K562 (cell line): ENCODE measurements around the gene PGBD1. TPM values are rescaled to one million over a fixed set of nuclear protein-coding genes. Genes with fewer than 3 reads are reported as not detected.

Source experiments
- ADNP ChIP-seq: fragments of 200-800 bp; sonication (Bioruptor generic); IDR thresholded peaks from 2 replicates; pipeline ENCODE4 v1.6.1; 2016; ENCODE audit warnings: missing genetic modification characterization, missing compliant biosample characterization
- BMI1 ChIP-seq: fragments of 150-350 bp; IDR thresholded peaks from 2 replicates; pipeline ENCODE4 v1.6.1; 2014; ENCODE audit warnings: low read length
- CCAR2 ChIP-seq: fragments of 200-400 bp; formaldehyde crosslinking; IDR thresholded peaks from 2 replicates; pipeline ENCODE4 v1.6.1; 2017; ENCODE audit warnings: mild to moderate bottlenecking, low read depth, low read length
- E2F5 ChIP-seq: sonication (generic); formaldehyde crosslinking; IDR thresholded peaks from 2 replicates; pipeline ENCODE4 v1.8.0; 2022; ENCODE audit warnings: mild to moderate bottlenecking, missing genetic modification reagents
- ETV1 ChIP-seq: fragments of 450-650 bp; conservative IDR thresholded peaks from 2 replicates; pipeline ENCODE4 v1.6.1; 2016; ENCODE audit warnings: missing genetic modification characterization, control low read depth, low read depth, missing compliant biosample characterization
- ETV5 ChIP-seq: sonication (generic); formaldehyde crosslinking; IDR thresholded peaks from 2 replicates; pipeline ENCODE4 v1.4.0; 2020; ENCODE audit warnings: low read depth, mild to moderate bottlenecking, missing genetic modification reagents
- HDAC3 ChIP-seq: fragments of 450-650 bp; IDR thresholded peaks from 2 replicates; pipeline ENCODE4 v1.6.1; 2018; ENCODE audit warnings: borderline replicate concordance, mild to moderate bottlenecking, moderate library complexity; ENCODE audit not compliant: partially characterized antibody
- HMG20A ChIP-seq: fragments of 450-650 bp; formaldehyde crosslinking; conservative IDR thresholded peaks from 2 replicates; pipeline ENCODE4 v1.4.0; 2020; ENCODE audit warnings: mild to moderate bottlenecking, mixed read lengths
- RFX1 ChIP-seq: fragments of 450-650 bp; IDR thresholded peaks from 2 replicates; pipeline ENCODE4 v1.6.1; 2016; ENCODE audit warnings: mild to moderate bottlenecking, moderate library complexity
- SIX5 ChIP-seq, 2 experiments: IDR thresholded peaks; 2 replicates each; pipeline ENCODE4 v1.6.1; 2011; ENCODE audit warnings: low read length in 2 of 2, borderline replicate concordance in 1 of 2, low read depth in 1 of 2, mild to moderate bottlenecking in 1 of 2, moderate library complexity in 1 of 2; ENCODE audit not compliant: insufficient read depth in 1 of 2
- TARDBP ChIP-seq: fragments of 450-650 bp; IDR thresholded peaks from 2 replicates; pipeline ENCODE4 v1.6.1; 2016
- ZBTB2 ChIP-seq: fragments of 450-650 bp; IDR thresholded peaks from 2 replicates; pipeline ENCODE4 v1.6.1; 2016; ENCODE audit warnings: antibody characterized with exemption
- ZBTB8A ChIP-seq: fragments of 450-650 bp; IDR thresholded peaks from 2 replicates; pipeline ENCODE4 v1.6.1; 2018; ENCODE audit warnings: mild to moderate bottlenecking, moderate library complexity; ENCODE audit not compliant: partially characterized antibody
- ZNF197 ChIP-seq: fragments of 200-800 bp; sonication (Bioruptor generic); IDR thresholded peaks from 2 replicates; pipeline ENCODE4 v1.6.1; 2016; ENCODE audit warnings: low read depth, missing genetic modification characterization, missing compliant biosample characterization
- ZNF354B ChIP-seq: fragments of 250-450 bp; sonication (Bioruptor Pico); IDR thresholded peaks from 2 replicates; pipeline ENCODE4 v1.4.0; 2020
- ZNF407 ChIP-seq: fragments of 450-650 bp; IDR thresholded peaks from 2 replicates; pipeline ENCODE4 v1.6.1; 2016; ENCODE audit warnings: low read depth
- ZNF551 ChIP-seq: fragments of 250-450 bp; sonication (Bioruptor Pico); IDR thresholded peaks from 2 replicates; pipeline ENCODE4 v1.5.0; 2021; ENCODE audit warnings: mild to moderate bottlenecking, moderate library complexity
- ZNF583 ChIP-seq: fragments of 250-450 bp; sonication (Bioruptor Pico); IDR thresholded peaks from 2 replicates; pipeline ENCODE4 v1.4.0; 2020
- ZSCAN29 ChIP-seq: fragments of 450-650 bp; IDR thresholded peaks from 2 replicates; pipeline ENCODE4 v1.6.1; 2017
- polyA plus RNA-seq, 8 experiments: library from polyadenylated mRNA; depleted of rRNA in 4 of 8; stranded (reverse) in 5 of 8; unstranded in 3 of 8; fragments of >200 nt; fragmentation: Nextera tagmentation in 2 of 8; fragmentation: Illumina TruSeq in 1 of 8; extraction: Ambion mirVana in 2 of 8; extraction: Trizol in 1 of 8; gene quantifications; 2 replicates each; pipeline versions ENCODE4 v1.2.1 to v1.2.3, GENCODE V29; 2011 to 2014; ENCODE audit warnings: inconsistent platforms in 1 of 8, missing spikeins in 1 of 8
- total RNA-seq, 7 experiments: library from RNA; depleted of rRNA in 6 of 7; stranded (reverse); fragments of >200 nt in 6 of 7; fragmentation: Illumina TruSeq in 2 of 7; extraction: Trizol in 2 of 7; gene quantifications; 2 replicates each; pipeline versions ENCODE4 v1.2.1 to v1.2.3, GENCODE V29; 2011 to 2021; ENCODE audit warnings: low replicate concordance in 1 of 7

PGBD1 gene
- total and polyA plus RNA-seq, 9 of the 15 experiments (the other 6 are each of a cell fraction or from before 2014, with no cell fraction given), result 3.3 to 9.0 (median 7.3) TPM

- TF ChIP-seq ZNF407, result no peak
- no peak for TF ChIP-seq ZBTB8A
- peak; percentile 56 for TF ChIP-seq ZSCAN29
- peak; percentile 95 for TF ChIP-seq ZNF583 (CRISPR knock-in tag)
- TF ChIP-seq ZNF354B (CRISPR knock-in tag), result peak; percentile 91
- TF ChIP-seq HDAC3, result peak; percentile 60
- TF ChIP-seq ETV1 (tag), result peak; percentile 44
- no peak for TF ChIP-seq TARDBP
- TF ChIP-seq ZBTB2, result no peak
- TF ChIP-seq BMI1, result no peak
- TF ChIP-seq HMG20A, result no peak
- TF ChIP-seq ZNF551 (CRISPR knock-in tag), result 0 out of 2 replicates have a peak, but pooled peaks have one; percentile 28
- TF ChIP-seq RFX1, result 0 out of 2 replicates have a peak, but pooled peaks have one; percentile 6
- no peak for TF ChIP-seq ADNP (tag)
- TF ChIP-seq CCAR2, result no peak
- no peak; the same call in 1 of the 2 replicates for TF ChIP-seq ETV5 (CRISPR knock-in tag)
- peak; percentile 95 for TF ChIP-seq ZNF197
- peak; percentile 3; the same call in 1 of the 2 replicates for TF ChIP-seq E2F5
- TF ChIP-seq SIX5 (IDR thresholded peaks at IDR 0.05; ENCODE audit: borderline replicate concordance in 1 of 2, insufficient read depth in 1 of 2, low read depth in 1 of 2, low read length in 2 of 2), result no peak
Measured at GRCh38 chr6:28336284-28337120, 55.1 kb downstream of the PGBD1 start (continued).
